ENCODE measurements around the gene GINS1. TPM values are rescaled to one million over a fixed set of nuclear protein-coding genes. Genes with fewer than 3 reads are reported as not detected.

The GINS1 gene
- total and polyA plus RNA-seq, 2 of the 13 experiments (the other 11 are each of a cell fraction or from before 2014, with no cell fraction given): 14.6 to 59.9 TPM

GRCh38 chr20:25444556-25444955 is 37.1 kb downstream of the GINS1 start:
- Histone ChIP-seq H3K9ac (ENCODE audit: insufficient read depth, low read depth, low read length) (no peak overlapping the region), H4K20me1 (ENCODE audit: insufficient read depth, low read length) (no peaks in the 10 kb centered on the region), H3K27ac (ENCODE audit: extremely low read length, insufficient read depth, low read length) (no peak overlapping the region), H3K9me3 (ENCODE audit: low read length) (no peaks in the 10 kb centered on the region), H3K4me3 (replicated peaks in 1 of 3; ENCODE audit: insufficient read depth in 1 of 3, low read depth in 2 of 3, low read length in 3 of 3) (no peak overlapping the region), H3K4me2 (ENCODE audit: low read depth, low read length) (no peak overlapping the region), H2AFZ (ENCODE audit: low read length) (no peak overlapping the region), H3K4me1 (ENCODE audit: insufficient read depth, low read length) (no peaks in the 10 kb centered on the region), H3K79me2 (ENCODE audit: insufficient read depth, low read length) (no peaks in the 10 kb centered on the region), H3K27me3 (ENCODE audit: control insufficient read depth in 1 of 2, insufficient read depth in 2 of 2, low read length in 2 of 2) (no peaks in the 10 kb centered on the region), H3K36me3 (replicated peaks in 1 of 2; ENCODE audit: control insufficient read depth in 1 of 2, insufficient read depth in 2 of 2, low read length in 2 of 2) (peaks cover 13 to 58% of the 10 kb centered on the region in 2 experiments; a peak in 4 of 5 replicates)
- BruUV-seq (replicated peaks): no TSS peak
- WGBS (ENCODE audit: low lambda C conversion rate): 95% methylated on average over 4 of the region's 4 CpGs
- in situ Hi-C loops (cut with HindIII; ENCODE audit: extremely low pct_ligation_motif_present, low pct_unique_long_range_greater_than_20kb): no loop called here
- POLR2A ChIA-PET: no interaction called here
- FAIRE-seq (no peak), DNase-seq (ENCODE audit: low spot score) (no peak), ATAC-seq (no peak)
- CTCF ChIA-PET (ENCODE audit: low intra/inter-chr PET ratio, low total read pairs): no interaction called here
- intact Hi-C loops (cut with micrococcal nuclease; ENCODE audit: unreplicated experiment): no loop called here
- no peak for TF ChIP-seq ZNF20 (CRISPR knock-in tag; IDR thresholded peaks at IDR 0.05)
- TF ChIP-seq, protein P1, sequence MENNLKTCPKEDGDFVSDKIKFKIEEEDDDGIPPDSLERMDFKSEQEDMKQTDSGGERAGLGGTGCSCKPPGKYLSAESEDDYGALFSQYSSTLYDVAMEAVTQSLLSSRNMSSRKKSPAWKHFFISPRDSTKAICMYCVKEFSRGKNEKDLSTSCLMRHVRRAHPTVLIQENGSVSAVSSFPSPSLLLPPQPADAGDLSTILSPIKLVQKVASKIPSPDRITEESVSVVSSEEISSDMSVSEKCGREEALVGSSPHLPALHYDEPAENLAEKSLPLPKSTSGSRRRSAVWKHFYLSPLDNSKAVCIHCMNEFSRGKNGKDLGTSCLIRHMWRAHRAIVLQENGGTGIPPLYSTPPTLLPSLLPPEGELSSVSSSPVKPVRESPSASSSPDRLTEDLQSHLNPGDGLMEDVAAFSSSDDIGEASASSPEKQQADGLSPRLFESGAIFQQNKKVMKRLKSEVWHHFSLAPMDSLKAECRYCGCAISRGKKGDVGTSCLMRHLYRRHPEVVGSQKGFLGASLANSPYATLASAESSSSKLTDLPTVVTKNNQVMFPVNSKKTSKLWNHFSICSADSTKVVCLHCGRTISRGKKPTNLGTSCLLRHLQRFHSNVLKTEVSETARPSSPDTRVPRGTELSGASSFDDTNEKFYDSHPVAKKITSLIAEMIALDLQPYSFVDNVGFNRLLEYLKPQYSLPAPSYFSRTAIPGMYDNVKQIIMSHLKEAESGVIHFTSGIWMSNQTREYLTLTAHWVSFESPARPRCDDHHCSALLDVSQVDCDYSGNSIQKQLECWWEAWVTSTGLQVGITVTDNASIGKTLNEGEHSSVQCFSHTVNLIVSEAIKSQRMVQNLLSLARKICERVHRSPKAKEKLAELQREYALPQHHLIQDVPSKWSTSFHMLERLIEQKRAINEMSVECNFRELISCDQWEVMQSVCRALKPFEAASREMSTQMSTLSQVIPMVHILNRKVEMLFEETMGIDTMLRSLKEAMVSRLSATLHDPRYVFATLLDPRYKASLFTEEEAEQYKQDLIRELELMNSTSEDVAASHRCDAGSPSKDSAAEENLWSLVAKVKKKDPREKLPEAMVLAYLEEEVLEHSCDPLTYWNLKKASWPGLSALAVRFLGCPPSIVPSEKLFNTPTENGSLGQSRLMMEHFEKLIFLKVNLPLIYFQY (CRISPR knock-in tag; IDR thresholded peaks at IDR 0.05; ENCODE audit: borderline replicate concordance): no peak
- TF ChIP-seq ZNF792 (CRISPR knock-in tag; IDR thresholded peaks at IDR 0.05): no peak
- no peak for TF ChIP-seq PRDM15 (CRISPR knock-in tag; IDR thresholded peaks at IDR 0.05)
- no peak for TF ChIP-seq ZNF17 (CRISPR knock-in tag; IDR thresholded peaks at IDR 0.05)
- no peak for TF ChIP-seq FOSL1 (CRISPR knock-in tag; IDR thresholded peaks at IDR 0.05; ENCODE audit: borderline replicate concordance)
- TF ChIP-seq SETDB1 (CRISPR knock-in tag; IDR thresholded peaks at IDR 0.05; ENCODE audit: borderline replicate concordance): no peak
- no peak for TF ChIP-seq NR3C1 (CRISPR knock-in tag; IDR thresholded peaks at IDR 0.05)
- no peak for TF ChIP-seq POLR2A (IDR thresholded peaks at IDR 0.05; ENCODE audit: insufficient read depth in 1 of 2, low read depth in 2 of 2, low read length in 2 of 2)
- TF ChIP-seq ZNF503 (CRISPR knock-in tag; IDR thresholded peaks at IDR 0.05): no peak
- TF ChIP-seq, protein P2, sequence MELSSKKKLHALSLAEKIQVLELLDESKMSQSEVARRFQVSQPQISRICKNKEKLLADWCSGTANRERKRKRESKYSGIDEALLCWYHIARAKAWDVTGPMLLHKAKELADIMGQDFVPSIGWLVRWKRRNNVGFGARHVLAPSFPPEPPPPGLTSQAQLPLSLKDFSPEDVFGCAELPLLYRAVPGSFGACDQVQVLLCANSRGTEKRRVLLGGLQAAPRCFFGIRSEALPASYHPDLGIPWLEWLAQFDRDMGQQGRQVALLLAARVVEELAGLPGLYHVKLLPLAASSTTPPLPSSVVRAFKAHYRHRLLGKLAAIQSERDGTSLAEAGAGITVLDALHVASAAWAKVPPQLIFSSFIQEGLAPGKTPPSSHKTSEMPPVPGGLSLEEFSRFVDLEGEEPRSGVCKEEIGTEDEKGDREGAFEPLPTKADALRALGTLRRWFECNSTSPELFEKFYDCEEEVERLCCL (CRISPR knock-in tag; IDR thresholded peaks at IDR 0.05; ENCODE audit: borderline replicate concordance): no peak
- TF ChIP-seq RBM22 (optimal IDR thresholded peaks at IDR 0.05; ENCODE audit: low read length): no peak
- no peak for TF ChIP-seq KDM5A (IDR thresholded peaks at IDR 0.05; ENCODE audit: borderline replicate concordance, low read length)

Data from HepG2 (cell line).